CD14-positive monocyte (primary cell): ENCODE measurements around the gene CD46. TPM values are rescaled to one million over a fixed set of nuclear protein-coding genes. Genes with fewer than 3 reads are reported as not detected.
A peak's percentile ranks its signal among the peaks of the same experiment; 100 is the strongest.

Experiments used
- DNase-seq, 3 donors: peaks; one replicate each; pipeline ENCODE4 v3.0.0-alpha.2; 2011 to 2022
- H2AFZ ChIP-seq: 2 replicates; pipeline ENCODE4 v1.6.0; 2012; ENCODE audit warnings: mild to moderate bottlenecking, low read depth, low read length, inconsistent platforms; ENCODE audit not compliant: insufficient read depth, poor library complexity, severe bottlenecking
- H3K27ac ChIP-seq, 2 donors: 1 replicate in 1 of 2; 2 replicates in 1 of 2; pipeline ENCODE4 v1.5.1; 2012 to 2013; ENCODE audit warnings: low read length in 2 of 2, control low read depth in 1 of 2, inconsistent platforms in 1 of 2, low read depth in 1 of 2, mild to moderate bottlenecking in 1 of 2
- H3K27me3 ChIP-seq, 2 donors: one replicate each; pipeline versions ENCODE4 v1.6.0 to v1.6.1; 2011 to 2013; ENCODE audit warnings: low read length in 2 of 2; ENCODE audit not compliant: control insufficient read depth in 2 of 2, insufficient read depth in 2 of 2
- H3K36me3 ChIP-seq, 2 donors: replicated peaks in 1 of 2; 1 replicate in 1 of 2; 2 replicates in 1 of 2; pipeline versions ENCODE4 v1.5.1 to v1.6.1; 2012 to 2013; ENCODE audit warnings: low read length in 2 of 2, control low read depth in 1 of 2, inconsistent platforms in 1 of 2, mild to moderate bottlenecking in 1 of 2; ENCODE audit not compliant: insufficient read depth in 2 of 2, control insufficient read depth in 1 of 2
- H3K4me1 ChIP-seq, 2 donors: 1 replicate in 1 of 2; 2 replicates in 1 of 2; pipeline versions ENCODE4 v1.5.1 to v1.6.1; 2012 to 2013; ENCODE audit warnings: low read length in 2 of 2, control low read depth in 1 of 2, inconsistent platforms in 1 of 2, mild to moderate bottlenecking in 1 of 2, moderate library complexity in 1 of 2; ENCODE audit not compliant: insufficient read depth in 2 of 2, control insufficient read depth in 1 of 2
- H3K4me2 ChIP-seq: replicated peaks from 2 replicates; pipeline ENCODE3; 2012; ENCODE audit warnings: low read length, moderate library complexity, mild to moderate bottlenecking; ENCODE audit not compliant: poor library complexity, severe bottlenecking; ENCODE audit errors: extremely low read depth
- H3K4me3 ChIP-seq, 3 experiments: fragments of 200-600 bp in 1 of 3; sonication (generic) in 1 of 3; replicated peaks in 1 of 3; 1 replicate in 2 of 3; 2 replicates in 1 of 3; pipeline ENCODE4 v1.5.1; 2011 to 2013; ENCODE audit warnings: low read length in 3 of 3, mild to moderate bottlenecking in 3 of 3, control low read depth in 2 of 3, low read depth in 2 of 3, inconsistent platforms in 1 of 3, moderate library complexity in 1 of 3
- H3K79me2 ChIP-seq: 2 replicates; pipeline ENCODE4 v1.6.0; 2012; ENCODE audit warnings: mild to moderate bottlenecking, control low read depth, inconsistent platforms, low read length, moderate library complexity; ENCODE audit not compliant: insufficient read depth
- H3K9ac ChIP-seq: 2 replicates; pipeline ENCODE4 v1.6.0; 2017; ENCODE audit warnings: low read length, mild to moderate bottlenecking; ENCODE audit not compliant: insufficient read depth, poor library complexity, severe bottlenecking
- H3K9me3 ChIP-seq, 2 donors: replicated peaks in 1 of 2; 1 replicate in 1 of 2; 2 replicates in 1 of 2; pipeline versions ENCODE4 v1.5.1 to v1.6.1; 2012 to 2013; ENCODE audit warnings: low read length in 2 of 2, control low read depth in 1 of 2; ENCODE audit not compliant: control insufficient read depth in 1 of 2, insufficient read depth in 1 of 2
- H4K20me1 ChIP-seq: 2 replicates; pipeline ENCODE4 v1.6.0; 2012; ENCODE audit warnings: mild to moderate bottlenecking, low read length, control low read depth, moderate library complexity; ENCODE audit not compliant: insufficient read depth
- H3K27ac Mint-ChIP-seq, 7 donors: one replicate each; pipeline ENCODE4 v1.8.0; 2020; ENCODE audit warnings: mild to moderate bottlenecking in 7 of 7, mixed read lengths in 7 of 7, moderate library complexity in 6 of 7, inconsistent platforms in 2 of 7
- H3K27me3 Mint-ChIP-seq, 3 donors: one replicate each; pipeline ENCODE4 v1.8.0; 2021 to 2022; ENCODE audit warnings: low read depth in 3 of 3, mild to moderate bottlenecking in 3 of 3, mixed read lengths in 3 of 3, moderate library complexity in 3 of 3, inconsistent platforms in 1 of 3
- H3K36me3 Mint-ChIP-seq, 2 donors: one replicate each; pipeline ENCODE4 v1.8.0; 2020; ENCODE audit warnings: mixed read lengths in 2 of 2, inconsistent platforms in 1 of 2, mild to moderate bottlenecking in 1 of 2
- H3K4me1 Mint-ChIP-seq: one replicate; pipeline ENCODE4 v1.8.0; 2020; ENCODE audit warnings: mild to moderate bottlenecking, mixed read lengths
- H3K4me3 Mint-ChIP-seq, 2 donors: one replicate each; pipeline ENCODE4 v1.8.0; 2020; ENCODE audit warnings: mild to moderate bottlenecking in 2 of 2, mixed read lengths in 2 of 2, moderate library complexity in 1 of 2
- H3K9me3 Mint-ChIP-seq, 7 donors: one replicate each; pipeline ENCODE4 v1.8.0; 2020 to 2022; ENCODE audit warnings: mixed read lengths in 7 of 7, mild to moderate bottlenecking in 6 of 7, moderate library complexity in 6 of 7, inconsistent platforms in 2 of 7
- WGBS: methylation state at CpG from one replicate; pipeline ENCODE4 v1.1.5; 2013; ENCODE audit warnings: missing lambda C conversion rate; ENCODE audit not compliant: insufficient coverage; 5-methylcytosine and 5-hydroxymethylcytosine counted together
- intact Hi-C, 2 donors: fragments of 100-400 bp; cut with micrococcal nuclease; formaldehyde crosslinking; loops; one replicate each; pipeline versions ENCODE4 v1.15.0 to v1.15.1; 2023
- polyA plus RNA-seq, 3 donors: library from polyadenylated mRNA; depleted of rRNA in 1 of 3; unstranded in 2 of 3; stranded (reverse) in 1 of 3; fragments of 300-500 nt in 2 of 3; fragments of >200 nt in 1 of 3; fragmentation: Illumina TruSeq in 2 of 3; gene quantifications; 1 replicate in 2 of 3; 2 replicates in 1 of 3; pipeline ENCODE4 v1.2.3, GENCODE V29; 2012 to 2021
- TF ChIP-seq, protein P1 (sequence below): fragments of 200-600 bp; IDR thresholded peaks from one replicate; pipeline ENCODE4 v1.8.0; 2022; ENCODE audit warnings: antibody characterized with exemption, mild to moderate bottlenecking

The CD46 gene
- polyA plus RNA-seq, 3 donors: 139 to 259 (median 210) TPM

DNA sequence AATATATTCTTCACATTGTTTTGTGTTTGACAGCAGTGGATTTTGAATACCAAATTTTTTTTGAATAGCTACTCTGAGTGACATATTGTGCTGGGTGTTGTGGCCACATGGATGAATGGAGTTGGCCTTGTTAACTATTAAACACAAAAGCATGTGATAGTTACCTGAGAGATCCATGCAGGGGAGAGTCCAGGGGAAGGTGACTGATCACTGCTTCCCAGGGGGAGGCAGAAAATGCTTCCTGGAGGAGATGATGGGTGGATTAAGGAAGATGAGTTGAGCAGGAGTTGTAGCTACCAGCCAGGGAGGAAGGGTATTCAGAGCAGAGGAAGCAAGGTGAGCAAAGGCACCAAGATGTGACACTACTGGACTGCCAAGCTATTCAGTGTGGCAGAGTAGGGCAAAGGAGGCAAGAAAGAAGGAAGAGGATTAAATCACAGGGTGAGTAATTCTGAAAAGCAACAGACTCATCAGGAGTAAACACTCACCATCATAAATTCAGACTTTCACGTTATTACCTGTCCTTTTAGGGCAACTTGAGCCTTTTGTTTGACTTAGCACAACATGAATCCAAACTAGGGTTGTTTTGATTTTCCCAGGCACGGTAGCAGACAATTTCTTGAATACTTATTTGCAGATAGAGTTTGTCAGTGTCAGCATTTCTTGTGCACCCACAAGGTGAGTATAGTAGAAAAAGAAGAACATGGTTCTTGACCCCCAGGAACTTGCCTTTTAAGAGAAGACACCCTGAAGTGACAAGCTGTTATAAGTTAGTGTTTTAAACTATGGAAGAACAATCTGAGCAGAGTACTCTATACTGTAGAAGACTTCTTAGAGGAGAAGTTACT is 4.2 kb downstream of the CD46 start:
- Mint-ChIP-seq H3K9me3 (no peaks in the 10 kb centered on the region), H3K27me3 (peaks cover 0 to 1% (median 0%) of the 10 kb centered on the region in 3 donors), H3K36me3 (peaks cover 41 to 44% of the 10 kb centered on the region in 2 donors), H3K27ac (peak overlapping the region; percentile 26 to 89 (median 82)), H3K4me1 (peaks cover 51% of the 10 kb centered on the region), H3K4me3 (peak overlapping the region in 1 of 2 donors; percentile 57)
- Histone ChIP-seq H3K9ac (no peak overlapping the region), H3K27ac (peak overlapping the region in 1 of 2 donors; percentile 79), H3K79me2 (peaks cover 66% of the 10 kb centered on the region), H3K4me1 (peaks cover 45% of the 10 kb centered on the region in 2 donors), H4K20me1 (peaks cover 43% of the 10 kb centered on the region), H3K27me3 (no peaks in the 10 kb centered on the region), H3K4me3 (peak overlapping the region in 1 of 3 experiments; percentile 93), H3K4me2 (peak overlapping the region; percentile 74), H3K9me3 (no peaks in the 10 kb centered on the region), H2AFZ (no peak overlapping the region), H3K36me3 (peaks cover 31 to 44% of the 10 kb centered on the region in 2 donors)
- TF ChIP-seq, protein P1, sequence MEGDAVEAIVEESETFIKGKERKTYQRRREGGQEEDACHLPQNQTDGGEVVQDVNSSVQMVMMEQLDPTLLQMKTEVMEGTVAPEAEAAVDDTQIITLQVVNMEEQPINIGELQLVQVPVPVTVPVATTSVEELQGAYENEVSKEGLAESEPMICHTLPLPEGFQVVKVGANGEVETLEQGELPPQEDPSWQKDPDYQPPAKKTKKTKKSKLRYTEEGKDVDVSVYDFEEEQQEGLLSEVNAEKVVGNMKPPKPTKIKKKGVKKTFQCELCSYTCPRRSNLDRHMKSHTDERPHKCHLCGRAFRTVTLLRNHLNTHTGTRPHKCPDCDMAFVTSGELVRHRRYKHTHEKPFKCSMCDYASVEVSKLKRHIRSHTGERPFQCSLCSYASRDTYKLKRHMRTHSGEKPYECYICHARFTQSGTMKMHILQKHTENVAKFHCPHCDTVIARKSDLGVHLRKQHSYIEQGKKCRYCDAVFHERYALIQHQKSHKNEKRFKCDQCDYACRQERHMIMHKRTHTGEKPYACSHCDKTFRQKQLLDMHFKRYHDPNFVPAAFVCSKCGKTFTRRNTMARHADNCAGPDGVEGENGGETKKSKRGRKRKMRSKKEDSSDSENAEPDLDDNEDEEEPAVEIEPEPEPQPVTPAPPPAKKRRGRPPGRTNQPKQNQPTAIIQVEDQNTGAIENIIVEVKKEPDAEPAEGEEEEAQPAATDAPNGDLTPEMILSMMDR: no peak
- intact Hi-C loops: no loop called here
- 100% methylated on average over 1 of the region's 2 CpGs for WGBS
- no peak for DNase-seq

DNA sequence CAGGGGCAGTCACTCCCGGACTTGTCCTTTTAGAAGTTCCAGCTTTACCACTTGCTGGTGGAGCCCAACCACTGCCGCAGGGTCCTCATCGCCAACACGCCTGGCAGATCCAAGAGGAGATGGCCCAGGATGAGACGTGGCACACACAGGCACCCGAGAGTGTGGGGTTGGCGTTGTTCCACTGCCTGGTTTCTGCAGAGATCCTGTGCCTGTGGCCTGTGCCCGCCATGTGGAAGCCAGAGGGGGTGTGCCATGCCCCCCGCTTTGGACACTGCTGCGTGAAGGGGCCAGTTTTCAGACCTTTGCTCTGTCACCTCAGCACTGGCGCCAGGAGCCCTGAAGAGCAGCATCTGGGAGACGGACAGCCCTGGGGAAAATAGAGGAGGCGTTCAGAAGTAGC is 10.8 kb downstream of the CD46 start:
- DNase-seq: no peak
- Histone ChIP-seq H3K4me2 (no peak overlapping the region), H4K20me1 (peaks cover 11% of the 10 kb centered on the region), H3K27ac (no peak overlapping the region), H3K79me2 (peaks cover 9% of the 10 kb centered on the region), H3K36me3 (peaks cover 80 to 99% of the 10 kb centered on the region in 2 donors), H3K9ac (no peak overlapping the region), H3K27me3 (no peaks in the 10 kb centered on the region), H3K4me3 (no peak overlapping the region), H3K9me3 (peaks cover 7 to 15% of the 10 kb centered on the region in 2 donors), H2AFZ (no peak overlapping the region), H3K4me1 (no peaks in the 10 kb centered on the region)
- Mint-ChIP-seq H3K9me3 (peaks cover 8 to 19% (median 12%) of the 10 kb centered on the region in 7 donors), H3K4me3 (no peak overlapping the region), H3K27me3 (no peaks in the 10 kb centered on the region), H3K36me3 (peaks cover 86 to 91% of the 10 kb centered on the region in 2 donors), H3K27ac (no peak overlapping the region), H3K4me1 (no peaks in the 10 kb centered on the region)
- TF ChIP-seq, protein P1: no peak
- WGBS: over 99% methylated on average over 13 of the region's 13 CpGs
- intact Hi-C loops: no loop called here
